DLD1 (cell line): ENCODE measurements around the gene BICD2.

ENCODE experiments used
- in situ Hi-C: cut with HindIII; loops from 2 replicates; pipeline ENCODE4 v1.10.0; 2017; ENCODE audit warnings: low sequenced_read_pairs

The BICD2 gene

DNA sequence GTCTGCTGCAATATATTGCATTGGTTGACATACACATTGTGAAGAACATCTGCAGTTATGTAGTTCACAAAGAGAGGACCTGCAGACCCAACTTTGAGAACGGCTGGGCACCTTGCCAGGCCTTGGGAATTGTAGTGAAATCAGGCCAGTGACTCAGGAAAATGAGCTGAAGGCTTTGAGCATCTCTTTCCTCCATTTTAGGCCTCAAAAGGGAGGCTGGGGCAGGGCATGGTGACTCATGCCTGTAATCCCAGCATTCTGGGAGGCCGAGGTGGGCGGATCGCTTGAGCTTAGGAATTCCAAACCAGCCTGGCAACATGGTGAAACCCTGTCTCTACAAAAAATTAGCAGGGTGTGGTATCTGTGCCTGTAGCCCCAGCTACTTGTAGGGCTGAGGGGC is 93.3 kb downstream of the BICD2 start:
- in situ Hi-C loops, result no loop called here

DNA sequence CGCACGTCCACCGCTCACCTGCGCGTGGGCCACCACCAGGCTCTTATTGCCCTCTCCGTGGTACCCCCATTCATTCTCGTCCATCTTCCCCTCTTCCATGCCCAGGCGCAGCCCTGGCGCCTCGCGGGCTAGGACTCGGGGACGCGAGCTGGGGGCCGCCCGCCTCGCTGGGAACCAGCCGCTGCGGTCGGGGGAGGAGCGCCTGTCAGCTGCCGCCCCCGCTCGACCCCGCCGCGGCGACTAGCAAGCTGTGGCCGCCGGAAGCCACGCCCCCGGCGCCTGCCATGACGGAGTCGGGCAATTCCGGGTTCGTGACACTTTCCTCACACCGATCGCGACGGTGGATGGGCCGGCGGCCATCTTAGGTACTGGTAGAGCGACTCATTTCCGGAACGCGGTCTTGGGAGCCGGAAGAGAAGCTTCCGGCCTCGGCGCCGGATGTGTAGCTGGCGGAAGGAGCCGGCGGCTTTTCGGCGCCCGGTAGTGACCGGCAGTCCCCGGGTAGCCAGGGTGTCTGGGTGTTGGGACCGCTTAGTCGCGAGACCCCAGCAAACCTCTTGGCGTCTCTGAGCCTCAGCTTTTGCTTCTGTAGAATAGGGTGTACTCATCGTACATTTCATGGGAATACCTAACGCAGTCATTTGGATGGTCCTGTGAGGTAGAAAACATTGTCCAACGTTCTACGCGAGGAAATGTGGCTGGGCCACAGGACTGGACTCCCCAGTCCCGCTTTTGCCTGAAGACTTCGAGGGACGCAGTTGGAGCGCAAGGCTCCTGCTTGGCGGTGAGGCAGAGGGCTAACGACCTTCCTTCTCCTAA is 94.5 kb downstream of the BICD2 start, which contains the start of gene IPPK:
TSS of gene IPPK (minus strand) at position 242 of the 819 bp plus-strand sequence. CDS start at position 99, 143 bp downstream.
- in situ Hi-C loops, result no loop called here

DNA sequence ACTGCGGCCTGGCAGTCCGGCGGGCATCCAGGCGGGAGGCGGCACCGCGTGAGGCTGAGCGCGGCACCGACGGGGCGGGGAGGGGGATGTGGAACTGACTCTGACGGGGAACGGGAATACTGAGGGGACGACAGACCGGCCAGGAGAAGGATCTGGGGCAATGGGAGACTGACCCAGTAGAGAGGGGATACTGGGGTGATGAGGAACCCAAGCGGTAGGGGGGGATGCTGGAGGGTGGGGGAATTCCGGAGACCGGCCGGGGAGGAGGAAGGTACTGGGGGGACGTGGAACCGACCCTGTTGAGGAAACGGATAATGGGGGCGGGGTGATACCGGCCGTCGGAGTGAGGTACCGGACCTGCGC is 95.1 kb downstream of the BICD2 start:
- in situ Hi-C loops, result no loop called here

DNA sequence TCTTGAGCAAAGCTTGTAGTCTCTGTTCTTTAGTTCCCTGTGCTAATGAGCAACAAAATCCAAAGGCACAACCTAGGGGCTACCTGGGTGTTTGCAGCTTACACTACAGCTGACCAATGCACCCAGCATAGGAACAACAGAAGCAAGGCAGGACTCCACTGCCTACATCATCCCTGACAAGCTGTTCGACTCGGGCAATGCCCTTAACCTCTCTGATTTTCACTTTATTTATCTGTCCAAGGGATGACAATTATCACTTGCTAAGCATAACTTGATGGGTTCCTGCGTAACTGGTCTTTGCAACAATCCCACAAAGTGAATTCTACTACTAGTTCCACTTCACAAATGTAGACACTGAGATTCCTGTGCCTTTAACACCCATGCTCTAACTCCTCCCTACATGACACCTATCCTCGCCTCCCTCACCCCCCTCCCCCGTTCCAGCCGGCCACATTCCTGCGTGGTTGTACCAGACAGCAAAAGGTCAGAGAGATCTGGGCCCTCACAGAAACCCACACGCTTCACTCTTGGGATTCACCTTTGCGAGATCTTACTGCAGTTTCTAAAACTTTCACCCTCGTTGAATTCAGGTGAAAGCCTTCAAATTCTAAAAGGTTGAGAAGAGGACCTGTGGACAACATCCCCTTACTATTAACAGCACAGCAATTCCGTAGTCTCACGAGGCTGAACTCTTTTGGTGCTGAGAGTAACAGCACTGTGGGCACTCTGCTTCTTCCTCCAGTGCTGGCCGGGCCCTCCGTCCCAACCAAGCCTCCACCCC is 95.7 kb downstream of the BICD2 start:
- in situ Hi-C loops, result no loop called here

DNA sequence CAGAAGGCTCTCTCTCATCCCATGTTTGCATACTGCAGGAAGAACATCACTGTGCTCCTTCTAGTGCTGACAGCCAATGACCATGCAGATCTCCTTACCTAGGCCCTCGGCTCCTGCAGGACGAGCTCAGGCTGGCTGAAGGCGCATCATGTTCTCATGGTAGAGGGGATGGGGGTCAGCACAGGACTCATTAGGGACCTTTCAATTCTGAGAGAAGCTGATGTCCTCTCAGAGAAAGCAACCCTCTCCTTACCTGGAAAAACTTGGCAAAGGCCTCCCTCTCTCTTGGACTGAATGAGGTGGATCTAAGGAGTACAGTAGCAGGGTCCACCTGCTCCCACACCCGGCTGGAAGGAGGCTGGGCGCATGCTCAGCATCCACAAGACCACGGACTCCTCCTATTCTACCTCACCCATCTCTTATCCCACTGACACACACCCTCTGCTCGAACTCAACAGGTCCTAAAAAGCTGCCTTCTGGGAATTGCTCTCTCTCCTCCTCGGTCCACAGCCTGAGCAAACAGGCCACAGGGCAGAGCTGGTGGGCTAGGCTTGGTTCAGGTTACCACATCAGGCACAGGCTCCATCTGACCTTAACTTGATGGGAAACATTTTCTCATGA is 97.6 kb downstream of the BICD2 start:
- in situ Hi-C loops, result no loop called here

DNA sequence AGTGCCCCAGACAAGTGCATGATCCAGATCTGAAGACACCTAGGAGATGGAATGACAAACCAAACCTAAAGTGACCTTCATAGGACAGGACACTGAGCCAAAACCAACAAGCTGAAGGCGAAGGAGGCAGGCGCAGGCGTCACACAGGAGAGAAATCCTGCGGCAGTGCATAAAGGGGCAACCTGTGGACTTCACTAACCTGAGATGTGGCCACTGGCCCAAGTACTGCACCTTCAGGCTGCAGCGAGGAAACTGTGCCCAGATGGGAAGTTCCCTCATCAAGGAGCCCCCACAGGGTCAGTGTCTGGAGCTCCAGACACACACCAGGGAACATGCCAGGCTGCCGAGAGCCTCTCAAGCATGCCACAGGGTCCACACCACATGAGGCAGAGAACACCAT is 98.4 kb downstream of the BICD2 start:
- in situ Hi-C loops, result no loop called here

DNA sequence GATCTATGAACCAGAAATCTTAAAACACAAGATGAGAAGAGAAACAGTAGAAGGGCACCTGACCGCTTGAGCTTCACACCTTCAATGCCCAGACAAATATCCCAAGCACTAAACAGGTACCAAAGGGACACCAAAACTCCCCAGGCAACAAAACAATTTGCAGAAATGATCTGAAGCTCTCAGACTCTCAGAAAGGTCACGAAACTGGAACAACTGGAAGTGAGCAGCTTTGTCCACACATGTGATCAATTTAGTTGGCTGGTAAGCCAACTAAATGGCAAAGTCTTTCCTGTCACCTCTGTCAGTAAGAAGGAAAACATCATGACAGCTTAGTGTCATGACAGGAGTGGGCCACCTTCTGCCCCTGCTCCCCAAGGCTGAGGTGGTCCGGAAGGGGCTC is 98.8 kb downstream of the BICD2 start:
- in situ Hi-C loops, result no loop called here

DNA sequence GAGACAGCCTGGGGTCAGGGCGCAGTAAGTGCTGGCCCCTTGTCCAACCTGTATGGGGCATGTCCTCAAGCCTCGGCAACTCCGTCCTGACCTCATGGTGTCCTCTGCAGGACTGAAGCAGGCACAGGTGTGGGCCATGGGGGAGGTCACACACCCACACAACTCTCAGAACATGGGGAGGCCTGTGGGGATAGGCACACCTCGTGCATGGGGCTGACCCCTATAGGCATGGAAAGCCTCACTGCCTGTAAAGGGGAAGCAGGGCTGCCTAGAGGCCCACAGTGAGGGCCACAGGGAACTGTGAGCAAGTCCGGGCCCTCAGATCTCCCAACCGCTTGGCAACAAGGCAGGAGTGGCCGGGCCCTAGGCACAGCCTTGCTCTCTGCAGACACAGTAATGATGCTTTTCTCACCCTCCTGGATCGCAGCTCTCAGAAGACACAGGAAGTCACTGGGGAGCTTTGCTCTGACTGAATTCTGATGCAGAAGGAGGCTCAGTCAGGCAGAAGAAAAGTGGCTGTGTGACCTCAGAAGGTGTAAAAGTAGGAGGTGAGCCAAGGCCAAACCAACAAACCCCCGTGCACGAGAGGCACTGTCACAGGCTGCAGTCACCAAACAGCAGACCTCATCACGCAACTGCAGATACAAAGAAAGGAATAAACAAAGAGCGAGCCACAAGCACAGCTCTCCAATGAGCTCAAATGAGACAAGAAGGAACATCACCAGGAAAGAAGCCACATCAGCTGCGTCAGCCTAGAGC is 100.1 kb downstream of the BICD2 start:
- in situ Hi-C loops, result no loop called here

DNA sequence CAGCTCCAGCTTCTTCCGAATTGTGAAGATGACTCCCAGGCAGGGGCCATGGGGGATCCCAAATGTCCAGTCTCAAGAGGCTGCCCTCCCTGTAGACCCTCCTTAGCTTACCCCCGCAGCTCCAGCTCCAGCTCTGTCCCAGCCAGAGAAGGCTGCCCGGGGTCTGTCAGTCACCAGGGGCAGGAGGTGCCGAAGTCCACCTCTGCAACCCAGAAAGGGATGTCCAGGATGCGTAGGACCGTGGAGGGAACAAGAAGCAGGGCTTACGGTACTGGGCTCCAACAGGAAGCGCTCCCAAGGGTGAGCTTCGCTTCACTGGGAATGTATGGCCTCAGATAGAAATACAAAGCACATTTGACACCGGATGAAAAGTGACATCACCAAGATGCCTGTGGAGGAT is 100.7 kb downstream of the BICD2 start:
- in situ Hi-C loops, result no loop called here

DNA sequence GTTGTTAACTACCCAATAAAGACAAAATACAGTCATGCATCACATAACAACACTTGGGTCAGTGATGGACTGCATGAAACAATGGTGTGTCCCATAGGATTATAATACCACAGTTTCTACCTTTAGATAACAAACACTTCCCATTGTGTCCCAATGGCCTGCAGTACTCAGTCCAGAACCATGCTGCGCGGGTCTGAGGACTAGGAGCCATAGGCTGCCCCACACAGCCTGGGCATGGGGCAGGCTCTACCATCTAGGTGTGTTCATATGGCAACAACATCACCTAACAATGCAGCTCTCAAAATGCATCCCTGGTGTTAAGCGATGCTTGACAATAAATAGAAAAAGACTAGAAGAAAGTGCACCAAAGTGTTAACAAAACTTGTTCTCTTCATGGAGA is 101.5 kb downstream of the BICD2 start:
- in situ Hi-C loops, result no loop called here

DNA sequence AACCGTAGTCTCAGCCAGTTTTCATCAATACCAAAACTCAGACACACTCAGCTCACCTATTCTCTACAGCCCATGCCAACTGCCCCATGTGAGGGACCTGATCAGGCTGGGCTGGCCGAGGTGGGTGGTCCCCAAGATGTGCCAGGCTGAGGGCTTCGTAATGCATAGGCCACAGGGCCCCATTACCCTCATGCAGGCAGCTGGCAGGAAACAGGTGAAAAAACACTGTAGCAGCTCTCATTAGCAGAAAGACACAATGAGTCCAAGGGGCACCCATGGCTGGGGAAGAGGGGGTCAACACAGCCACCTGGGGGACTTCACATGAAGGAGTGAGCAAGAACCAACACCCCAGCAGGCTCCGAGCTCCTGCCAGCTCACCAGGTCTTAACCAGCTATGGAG is 102.9 kb downstream of the BICD2 start:
- in situ Hi-C loops, result no loop called here
